Heart right ventricle (tissue), 16 donors: ENCODE results near the gene ARFGAP2. TPM values are rescaled to one million over a fixed set of nuclear protein-coding genes. Genes with fewer than 3 reads are reported as not detected.

ENCODE experiments used
- ATAC-seq, 8 donors: fragments of 200-7000 bp; cut with Tn5 transposase; one replicate each; pipeline ENCODE4 v1.9.1; 2020; ENCODE audit warnings: mild to moderate bottlenecking in 8 of 8, moderate library complexity in 8 of 8, moderate number of reproducible peaks in 1 of 8
- DNase-seq, 2 donors: peaks; one replicate each; pipeline ENCODE4 v3.0.0-alpha.2; 2020
- H3K27ac ChIP-seq, 10 donors: fragments of 200-600 bp; sonication (generic) in 2 of 10; one replicate each; pipeline versions ENCODE4 v1.5.0 to v1.8.0; 2020 to 2022; ENCODE audit warnings: mild to moderate bottlenecking in 3 of 10
- H3K27me3 ChIP-seq, 7 donors: fragments of 200-600 bp; one replicate each; pipeline ENCODE4 v1.8.0; 2021 to 2022; ENCODE audit warnings: mild to moderate bottlenecking in 2 of 7
- H3K36me3 ChIP-seq, 9 donors: fragments of 200-600 bp; sonication (generic) in 1 of 9; one replicate each; pipeline versions ENCODE4 v1.5.0 to v1.8.0; 2020 to 2022; ENCODE audit warnings: mild to moderate bottlenecking in 2 of 9
- H3K4me1 ChIP-seq, 9 donors: fragments of 200-600 bp; sonication (generic) in 1 of 9; one replicate each; pipeline versions ENCODE4 v1.5.0 to v1.8.0; 2020 to 2022; ENCODE audit warnings: mild to moderate bottlenecking in 4 of 9
- H3K4me3 ChIP-seq, 10 donors: fragments of 200-600 bp; sonication (generic) in 2 of 10; one replicate each; pipeline versions ENCODE4 v1.5.0 to v1.8.0; 2020 to 2022; ENCODE audit warnings: mild to moderate bottlenecking in 7 of 10, moderate library complexity in 2 of 10
- H3K9me3 ChIP-seq, 11 donors: fragments of 200-600 bp in 10 of 11; sonication (generic) in 2 of 11; one replicate each; pipeline versions ENCODE4 v1.5.0 to v1.8.0; 2013 to 2022; ENCODE audit warnings: mild to moderate bottlenecking in 2 of 11, control low read depth in 1 of 11, moderate library complexity in 1 of 11
- CTCF ChIP-seq, 9 donors: fragments of 200-600 bp; sonication (generic) in 2 of 9; IDR thresholded peaks; one replicate each; pipeline versions ENCODE4 v1.5.0 to v1.8.0; 2021 to 2022; ENCODE audit warnings: antibody characterized with exemption in 9 of 9, mild to moderate bottlenecking in 5 of 9, moderate library complexity in 1 of 9
- WGBS, 2 donors: extraction: QIAGEN DNeasy Blood & Tissue Kit; methylation state at CpG; one replicate each; pipeline ENCODE4 v1.1.7; 2013; ENCODE audit warnings: inconsistent platforms in 1 of 2; 5-methylcytosine and 5-hydroxymethylcytosine counted together
- intact Hi-C, 10 donors: fragments of 100-400 bp; cut with DNase I; formaldehyde crosslinking; loops; one replicate each; pipeline versions ENCODE4 v1.11.1 to v1.14.2; 2022
- polyA plus RNA-seq, 2 donors: library from polyadenylated mRNA; stranded (reverse); fragments of 200-250 nt; gene quantifications; one replicate each; pipeline ENCODE4 v1.2.3, GENCODE V29; 2013
- total RNA-seq, 10 donors: library from RNA; stranded (reverse); fragmentation: NEBNext Ultra II Directional in 3 of 10; extraction: Animal tissue kit (Norgen Biotek cat#: 25700) in 3 of 10; gene quantifications; one replicate each; pipeline versions ENCODE4 v1.2.1 to v1.2.4, GENCODE V29; 2021 to 2023
- donor health status: Arrhythmogenic right ventricular cardiomyopathy.
- donor health status: ischemic (EF 13 %, LVEDD 7.1; RV severe dilation, severe dysfunction).
- donor health status: healthy with polysubstance abuse.
- donor health status: DM: no; HTN: yes; CAD: no.
- donor health status: DM: no; HTN: no; CAD: no.
- donor health status: ischemic (EF 25% LVEDD 6.9; RV normal size, moderate dysfunction).
- donor health status: ischemic (EF 25% LVEDD 5.7; RV mildly dilated, moderate dysfunction).
- donor health status: healthy.
- donor health status: DM: yes; HTN: yes; CAD: no.
- donor health status: Ischemic cardiomyopathy.
- donor health status: ischemic (EF 35%, LVEDD 5.7; RV mildly dilated, moderate dysfunction).
- donor health status: nonischemic (EF 11% LVEDD 7.7; RV severe dilation, severe dysfunction).
- donor health status: DM: yes; HTN: yes; CAD: no.
- donor health status: PGD.
- donor health status: ischemic (EF 29% LVEDD 5.4; RV normal size, mild dysfunction).
- donor health status: nonischemic (EF 23%, LVEDD 6.1; RV moderate dilation, normal function).

The ARFGAP2 gene
- total and polyA plus RNA-seq, 12 donors, result 47.8 to 70.2 (median 62.9) TPM

- 62 to 63% methylated on average over 11 of the region's 11 CpGs for WGBS, 2 donors
- ATAC-seq (no peak), DNase-seq (no peak)
- Histone ChIP-seq H3K9me3 (no peaks in the 10 kb centered on the region), H3K4me3 (no peak overlapping the region), H3K27ac (peak overlapping the region in 9 of 10 donors; percentile 7 to 100 (median 95)), H3K4me1 (peaks cover 9 to 51% (median 38%) of the 10 kb centered on the region in 9 donors), H3K36me3 (no peaks in the 10 kb centered on the region), H3K27me3 (peaks cover 0 to 47% (median 0%) of the 10 kb centered on the region in 7 donors)
- no peak for TF ChIP-seq CTCF (IDR thresholded peaks at IDR 0.05)
- intact Hi-C loops, result loop anchor here in 3 of 10 donors (5.0 to 10.0 kb wide), 3 partner anchors 46 to 166 kb away; partner anchors contain the start of gene MYBPC3 (in 2 of the 3)
Measured at GRCh38 chr11:47189100-47189834, 12.6 kb upstream of the ARFGAP2 start.

- 92 to 94% methylated on average over 1 of the region's 1 CpG for WGBS, 2 donors
- intact Hi-C loops, result loop anchor here in 3 of 10 donors (5.0 to 10.0 kb wide), 3 partner anchors 47 to 167 kb away; partner anchors contain the start of gene MYBPC3 (in 2 of the 3)
Measured at GRCh38 chr11:47188259-47188658, 11.6 kb upstream of the ARFGAP2 start.

DNA sequence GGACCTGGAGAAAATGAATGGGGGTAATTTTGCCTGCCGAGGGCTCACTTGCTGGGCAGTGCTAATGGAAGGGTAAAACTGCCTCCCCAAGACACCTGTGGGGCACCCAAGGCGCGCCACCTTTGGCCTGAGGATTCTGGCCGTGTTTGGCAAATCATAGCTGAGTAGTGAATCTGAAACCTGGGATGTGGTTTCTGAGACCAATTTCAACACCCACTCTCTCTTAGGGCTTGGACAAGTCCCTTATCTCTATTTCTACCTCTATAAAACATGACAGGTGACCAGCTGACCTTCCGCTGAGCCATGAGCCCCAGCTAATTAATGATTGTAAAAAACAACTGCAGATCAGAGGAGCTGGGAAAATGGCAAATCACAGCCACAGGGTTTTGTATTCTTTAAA, 11.0 kb upstream of the ARFGAP2 start:
- no peak for TF ChIP-seq CTCF (IDR thresholded peaks at IDR 0.05)
- intact Hi-C loops, result loop anchor here in 8 of 10 donors (1.0 to 10.0 kb wide), 6 partner anchors 27 to 167 kb away; partner anchors contain the start of genes DDB2 (in 4 of the 8) and MYBPC3 (in 3 of the 8)

More at GRCh38 chr11:47188259-47188658, 11.6 kb upstream of the ARFGAP2 start:
- H3K4me3 ChIP-seq, result peak overlapping the region in 2 of 10 donors; percentile 69 to 73
- no peaks in the 10 kb centered on the region for H3K9me3 ChIP-seq
- TF ChIP-seq CTCF (IDR thresholded peaks at IDR 0.05), result no peak
- no peak for ATAC-seq
- H3K27ac ChIP-seq, result peak overlapping the region; percentile 89 to 100 (median 96)
- H3K36me3 ChIP-seq, result no peaks in the 10 kb centered on the region
- H3K4me1 ChIP-seq, result peaks cover 9 to 61% (median 46%) of the 10 kb centered on the region in 9 donors
- peaks cover 0 to 50% (median 0%) of the 10 kb centered on the region in 7 donors for H3K27me3 ChIP-seq
- no peak for DNase-seq

More for the DNA sequence above, 11.0 kb upstream of the ARFGAP2 start:
- H3K4me1 ChIP-seq, result peaks cover 9 to 66% (median 48%) of the 10 kb centered on the region in 9 donors
- peak overlapping the region; percentile 89 to 100 (median 96) for H3K27ac ChIP-seq
- H3K36me3 ChIP-seq, result no peaks in the 10 kb centered on the region
- ATAC-seq, result no peak
- no peaks in the 10 kb centered on the region for H3K9me3 ChIP-seq
- H3K4me3 ChIP-seq, result peak overlapping the region in 9 of 10 donors; percentile 63 to 85 (median 73)
- peaks cover 0 to 50% (median 0%) of the 10 kb centered on the region in 7 donors for H3K27me3 ChIP-seq
- 21 to 32% methylated on average over 5 of the region's 5 CpGs for WGBS, 2 donors
- no peak for DNase-seq
